Measurements from ENCODE around the gene GPAM. TPM values are rescaled to one million over a fixed set of nuclear protein-coding genes. Genes with fewer than 3 reads are reported as not detected.

The GPAM gene
- total RNA-seq, 1 experiment from 2014 or later: 16.0 TPM

GRCh38 chr10:112160834-112161233 lies 22.7 kb downstream of the GPAM start:
- Histone ChIP-seq H3K79me1 (ENCODE audit: insufficient read depth, low read depth, low read length, poor library complexity, severe bottlenecking) (no peaks in the 10 kb centered on the region), H3K23me2 (ENCODE audit: insufficient read length, low read depth, low read length, poor library complexity, severe bottlenecking) (no peaks in the 10 kb centered on the region), H2BK120ac (ENCODE audit: low read depth, low read length, poor library complexity, severe bottlenecking) (no peak overlapping the region), H3K27me3 (ENCODE audit: insufficient read depth, low read length) (no peaks in the 10 kb centered on the region), H3T11ph (ENCODE audit: low read length) (no peak overlapping the region), H2AFZ (ENCODE audit: low read length) (no peak overlapping the region), H4K8ac (replicated peaks; ENCODE audit: insufficient read length, low read depth, low read length) (no peak overlapping the region), H2BK5ac (ENCODE audit: insufficient read length, low read length) (no peak overlapping the region), H3K4ac (ENCODE audit: low read depth, low read length) (no peak overlapping the region), H4K20me1 (ENCODE audit: control insufficient read depth, insufficient read depth, insufficient read length) (no peaks in the 10 kb centered on the region), H3K4me2 (ENCODE audit: insufficient read depth, insufficient read length, low read length) (no peak overlapping the region), H4K5ac (ENCODE audit: insufficient read length, low read depth, low read length) (no peak overlapping the region), H3K27ac (ENCODE audit: insufficient read length, low read depth, low read length) (no peak overlapping the region), H3K9ac (ENCODE audit: extremely low read depth, insufficient read length, low read length) (no peak overlapping the region), H3K14ac (ENCODE audit: insufficient read depth, low read length) (no peak overlapping the region), H3K9me3 (ENCODE audit: control insufficient read depth, low read depth, low read length) (no peaks in the 10 kb centered on the region), H3K23ac (ENCODE audit: insufficient read length, low read depth, low read length) (no peak overlapping the region), H2AK5ac (ENCODE audit: insufficient read length, low read length) (no peak overlapping the region), H2BK12ac (ENCODE audit: insufficient read length, low read depth, low read length) (no peak overlapping the region), H3K4me1 (ENCODE audit: insufficient read depth, low read length) (no peaks in the 10 kb centered on the region), H2BK20ac (ENCODE audit: low read depth, low read length, poor library complexity, severe bottlenecking) (no peak overlapping the region), H3K79me2 (ENCODE audit: insufficient read depth, low read length) (0 out of 2 replicates have a peak, but pooled peaks cover 2% of the 10 kb centered on the region), H2BK15ac (ENCODE audit: low read depth, low read length) (no peak overlapping the region), H3K18ac (ENCODE audit: insufficient read length, low read depth, low read length) (no peak overlapping the region), H4K91ac (ENCODE audit: insufficient read length, low read depth, low read length) (no peak overlapping the region), H3K56ac (ENCODE audit: insufficient read length, low read depth, low read length) (no peak overlapping the region)
- Mint-ChIP-seq H3K4me3 (no peak overlapping the region), H3K4me1 (no peaks in the 10 kb centered on the region), H3K9me3 (no peaks in the 10 kb centered on the region), H3K27ac (no peak overlapping the region), H3K36me3 (ENCODE audit: insufficient read depth in 1 of 3, low read depth in 3 of 3) (peaks cover 34 to 75% (median 62%) of the 10 kb centered on the region in 3 experiments; a peak in 6 of 7 replicates), H3K27me3 (ENCODE audit: low read depth) (no peaks in the 10 kb centered on the region)
- no peak for DNase-seq
- WGBS (ENCODE audit: extremely low coverage, insufficient read length, low lambda C conversion rate): no CpG with 5 or more reads among the region's 3 CpGs
- TF ChIP-seq, protein P1, sequence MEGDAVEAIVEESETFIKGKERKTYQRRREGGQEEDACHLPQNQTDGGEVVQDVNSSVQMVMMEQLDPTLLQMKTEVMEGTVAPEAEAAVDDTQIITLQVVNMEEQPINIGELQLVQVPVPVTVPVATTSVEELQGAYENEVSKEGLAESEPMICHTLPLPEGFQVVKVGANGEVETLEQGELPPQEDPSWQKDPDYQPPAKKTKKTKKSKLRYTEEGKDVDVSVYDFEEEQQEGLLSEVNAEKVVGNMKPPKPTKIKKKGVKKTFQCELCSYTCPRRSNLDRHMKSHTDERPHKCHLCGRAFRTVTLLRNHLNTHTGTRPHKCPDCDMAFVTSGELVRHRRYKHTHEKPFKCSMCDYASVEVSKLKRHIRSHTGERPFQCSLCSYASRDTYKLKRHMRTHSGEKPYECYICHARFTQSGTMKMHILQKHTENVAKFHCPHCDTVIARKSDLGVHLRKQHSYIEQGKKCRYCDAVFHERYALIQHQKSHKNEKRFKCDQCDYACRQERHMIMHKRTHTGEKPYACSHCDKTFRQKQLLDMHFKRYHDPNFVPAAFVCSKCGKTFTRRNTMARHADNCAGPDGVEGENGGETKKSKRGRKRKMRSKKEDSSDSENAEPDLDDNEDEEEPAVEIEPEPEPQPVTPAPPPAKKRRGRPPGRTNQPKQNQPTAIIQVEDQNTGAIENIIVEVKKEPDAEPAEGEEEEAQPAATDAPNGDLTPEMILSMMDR (conservative IDR thresholded peaks at IDR 0.05): no peak

All from H9 (cell line).